HG03342 (cell line): ENCODE data around the gene FAM227B.
"Not testable (repeated sequence)": the region's sequence is repeated elsewhere in the genome, so short reads cannot be mapped to it uniquely, and the experiment has no call there.

ENCODE experiments used
- ATAC-seq: cut with Tn5 transposase; IDR thresholded peaks from one replicate; pipeline ENCODE4 v1.9.1; 2021; ENCODE audit warnings: mild to moderate bottlenecking, moderate library complexity; ENCODE audit not compliant: unreplicated experiment

The FAM227B gene

GRCh38 chr15:49441356-49441755, 179.3 kb downstream of the FAM227B start:
- ATAC-seq: no peak

DNA sequence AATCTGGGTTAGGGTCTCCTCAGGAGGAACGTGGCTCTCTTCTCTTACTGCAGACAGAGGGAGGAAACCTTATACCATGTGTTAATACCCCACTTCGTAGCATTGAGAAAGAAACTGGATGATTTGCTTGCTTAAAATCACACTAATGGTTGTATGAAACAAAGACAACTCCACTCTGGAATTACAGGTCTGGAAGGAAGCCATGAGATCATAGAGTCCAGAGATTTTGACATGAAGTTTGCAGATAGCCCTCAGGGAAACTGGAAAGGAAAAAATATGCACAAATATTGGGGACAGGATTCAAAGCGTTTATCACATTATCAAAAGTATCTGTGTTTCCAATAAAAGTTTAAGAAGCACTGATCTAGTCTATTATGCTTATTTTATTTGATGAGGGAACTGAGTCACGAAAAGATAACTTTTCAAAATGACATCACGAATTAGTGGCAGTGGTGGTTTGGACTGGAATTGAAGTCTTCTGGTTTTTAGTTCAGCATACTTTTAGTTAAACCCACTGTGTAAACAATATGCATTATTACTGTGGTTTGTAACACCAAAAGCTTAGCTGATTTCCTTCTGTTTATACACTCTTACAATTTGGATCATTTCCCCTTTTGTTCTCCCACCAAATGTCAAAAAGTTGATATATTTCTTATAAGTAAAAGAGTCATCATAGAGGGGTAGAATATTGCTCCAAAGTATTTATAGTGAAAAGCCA, 180.8 kb downstream of the FAM227B start:
- no peak for ATAC-seq

DNA sequence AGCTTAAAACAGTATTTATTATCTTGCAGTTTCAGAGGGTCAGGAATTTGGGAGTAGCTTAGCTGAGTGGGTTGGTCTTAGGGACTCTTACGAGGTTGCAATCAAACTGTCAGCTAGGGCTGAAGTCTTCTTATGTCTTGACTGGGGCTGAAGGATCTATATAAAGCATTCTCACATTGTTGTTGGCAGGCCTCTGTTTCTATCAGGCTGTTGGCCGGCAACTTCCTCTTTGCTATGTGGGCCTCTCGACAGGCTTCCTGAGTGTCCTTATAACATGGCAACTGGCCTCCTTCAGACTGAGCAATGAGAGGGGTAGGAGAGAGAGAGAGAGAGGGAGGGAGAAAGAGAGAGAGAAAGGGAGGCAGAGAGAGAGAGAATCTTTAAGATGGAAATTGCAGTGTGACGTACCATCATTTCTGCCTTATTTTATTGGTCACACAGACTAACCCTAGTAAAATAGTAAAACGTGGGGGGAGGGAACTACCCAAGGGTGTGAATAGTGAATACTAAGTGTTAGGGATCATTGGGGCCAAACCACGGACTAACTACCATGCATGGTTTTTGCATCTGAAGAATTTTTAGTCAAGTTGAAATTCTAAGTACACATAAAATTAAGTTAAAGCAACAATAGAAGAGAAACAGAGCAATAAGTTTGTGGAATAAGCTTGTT, 181.5 kb downstream of the FAM227B start:
- peak; percentile 83 for ATAC-seq

DNA sequence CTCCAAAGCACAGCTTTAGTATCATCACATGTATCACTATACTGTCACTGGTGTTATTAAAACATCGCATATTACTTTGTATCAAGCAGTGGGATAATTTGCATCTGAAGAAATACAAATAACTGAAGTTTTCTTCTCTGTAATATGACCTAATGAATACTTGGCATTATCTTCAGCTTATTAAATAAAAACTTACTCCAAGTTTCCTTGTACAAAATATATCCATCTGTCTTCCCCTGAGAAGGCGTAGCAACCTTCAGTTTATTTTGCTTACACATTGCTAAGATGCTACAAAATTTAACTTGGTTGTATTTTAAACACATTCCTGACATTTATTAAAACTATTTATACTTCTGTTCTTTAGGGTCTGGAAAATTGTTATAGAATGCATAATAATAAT, 183.9 kb downstream of the FAM227B start:
- no peak for ATAC-seq

GRCh38 chr15:49435174-49435573, 185.4 kb downstream of the FAM227B start:
- ATAC-seq: no peak

GRCh38 chr15:49430046-49430445, 190.6 kb downstream of the FAM227B start:
- ATAC-seq: no peak

DNA sequence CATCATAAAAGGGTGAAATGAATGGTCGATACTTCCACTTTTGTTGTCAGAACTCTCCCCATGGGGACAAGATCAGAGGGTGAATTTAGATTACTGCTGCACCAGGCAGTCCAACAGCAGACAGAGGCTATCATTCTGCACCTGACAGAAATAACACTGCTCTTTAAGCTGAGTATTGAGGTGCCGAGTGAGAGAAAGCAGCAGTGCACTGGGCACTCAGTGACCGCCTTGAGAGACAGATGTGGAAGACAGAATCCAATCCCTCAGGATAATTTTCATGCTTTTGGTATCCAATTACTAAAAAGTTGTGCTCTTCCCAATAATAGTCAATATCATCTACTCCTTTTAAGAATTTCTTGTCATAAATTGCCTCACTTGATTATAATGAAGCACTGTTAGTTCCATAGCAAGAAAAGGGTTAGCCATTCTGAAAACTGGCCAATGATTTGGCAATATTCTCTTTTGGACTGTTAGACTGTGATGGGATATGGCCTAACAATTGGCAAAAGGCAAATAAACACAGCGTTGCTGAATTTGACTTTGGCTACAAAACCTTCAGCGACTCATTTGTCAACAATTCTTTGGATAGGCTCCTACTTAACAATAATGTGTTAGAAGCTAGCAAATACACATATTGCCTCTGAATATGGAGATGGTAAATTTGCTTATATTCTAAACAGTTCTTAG, 192.1 kb downstream of the FAM227B start:
- ATAC-seq: no peak

- no peak for ATAC-seq
Observed at GRCh38 chr15:49427372-49427771, 193.2 kb downstream of the FAM227B start.

GRCh38 chr15:49424954-49425353, 195.7 kb downstream of the FAM227B start:
- no peak for ATAC-seq

DNA sequence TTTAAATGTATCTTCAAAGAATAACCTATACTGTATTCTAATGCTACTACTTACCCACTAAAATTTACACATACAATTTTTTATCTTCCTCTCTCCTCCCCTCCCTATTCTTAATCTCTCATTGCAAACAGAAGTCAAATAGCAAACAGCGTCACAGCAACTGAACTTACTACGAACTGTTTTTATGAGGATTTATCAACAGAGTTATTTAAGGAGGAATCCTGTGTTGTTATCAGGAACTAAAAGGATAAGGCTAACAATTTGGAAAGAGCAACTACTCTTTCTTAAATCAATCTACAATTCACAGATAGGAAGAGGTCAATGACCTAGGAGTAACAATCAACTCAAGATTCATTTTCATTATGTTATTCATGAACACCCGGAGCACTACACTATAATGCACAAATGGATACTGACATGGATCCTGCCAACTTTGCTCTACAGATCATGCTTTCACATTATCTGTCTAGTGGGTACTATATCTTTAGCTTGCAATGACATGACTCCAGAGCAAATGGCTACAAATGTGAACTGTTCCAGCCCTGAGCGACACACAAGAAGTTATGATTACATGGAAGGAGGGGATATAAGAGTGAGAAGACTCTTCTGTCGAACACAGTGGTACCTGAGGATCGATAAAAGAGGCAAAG, 196.6 kb downstream of the FAM227B start:
- ATAC-seq: no peak

- no peak for ATAC-seq
Observed at GRCh38 chr15:49423021-49423420, 197.6 kb downstream of the FAM227B start, which contains the start of gene FGF7. FGF7 (plus strand) TSS chr15:49423242; CDS start chr15:49424298, 1,056 bp downstream.

DNA sequence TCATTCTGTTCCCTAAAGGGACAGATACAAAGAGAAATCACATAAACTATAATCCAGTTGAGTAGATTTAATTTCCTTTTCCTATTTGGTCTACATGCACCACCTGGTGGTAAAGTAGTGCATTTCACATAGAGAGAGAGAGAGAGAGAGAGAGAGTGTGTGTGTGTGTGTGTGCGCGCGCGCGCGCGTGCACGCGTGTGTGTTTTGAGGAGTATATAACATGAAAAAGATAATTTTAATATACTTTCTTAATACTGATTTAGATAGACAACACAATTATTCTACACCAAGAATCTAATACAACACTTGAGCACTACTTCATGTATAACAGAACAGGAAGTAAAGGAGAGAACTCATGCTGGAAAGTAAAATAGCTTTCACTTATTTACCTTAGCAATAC, 198.6 kb downstream of the FAM227B start:
- ATAC-seq: no peak

GRCh38 chr15:49418811-49419210, 201.8 kb downstream of the FAM227B start:
- ATAC-seq: no peak

GRCh38 chr15:49415638-49416037, 205.0 kb downstream of the FAM227B start:
- ATAC-seq: no peak

DNA sequence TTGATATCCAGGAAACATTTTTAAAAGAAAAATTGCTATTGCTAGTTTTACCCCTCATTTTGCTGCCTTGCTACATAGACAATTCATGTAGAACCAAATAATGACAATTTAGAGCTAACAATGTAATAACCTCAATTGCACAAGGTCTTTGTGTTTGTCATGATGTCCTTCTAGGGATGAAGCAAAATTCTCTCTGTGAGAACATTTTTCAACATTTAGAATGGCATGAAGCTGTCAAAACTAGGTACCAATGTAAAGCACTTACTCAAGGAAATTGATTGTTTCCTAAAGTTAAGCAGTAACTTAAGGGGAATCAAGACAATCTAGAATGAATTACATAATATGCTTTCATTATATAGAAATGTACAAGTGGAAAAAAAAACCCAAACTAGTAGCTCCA, 205.5 kb downstream of the FAM227B start:
- ATAC-seq: no peak

- no peak for ATAC-seq
Observed at GRCh38 chr15:49412797-49413196, 207.8 kb downstream of the FAM227B start.

DNA sequence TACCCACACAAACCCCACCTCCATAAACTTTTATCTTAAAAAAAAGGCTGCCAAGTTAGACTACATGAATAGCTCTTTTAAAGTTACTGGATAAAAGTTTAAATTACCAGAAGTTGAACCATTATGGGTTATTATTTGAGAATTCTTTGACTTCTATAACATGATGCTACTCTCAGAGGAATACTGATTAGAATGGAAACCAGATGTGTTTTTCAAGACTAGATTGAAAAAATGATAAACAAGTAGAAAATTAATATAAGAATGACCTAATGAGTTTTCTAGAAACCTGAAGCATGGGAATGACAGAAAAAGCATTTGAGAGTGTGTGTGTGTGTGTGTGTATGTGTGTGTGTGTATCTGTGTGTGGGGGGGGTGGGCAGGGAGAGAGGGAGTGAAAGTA, 210.0 kb downstream of the FAM227B start:
- ATAC-seq: no peak

GRCh38 chr15:49406352-49407118, 214.1 kb downstream of the FAM227B start:
- ATAC-seq: no peak

- ATAC-seq: not testable (repeated sequence)
Observed at GRCh38 chr15:49402515-49403296, 217.9 kb downstream of the FAM227B start.

DNA sequence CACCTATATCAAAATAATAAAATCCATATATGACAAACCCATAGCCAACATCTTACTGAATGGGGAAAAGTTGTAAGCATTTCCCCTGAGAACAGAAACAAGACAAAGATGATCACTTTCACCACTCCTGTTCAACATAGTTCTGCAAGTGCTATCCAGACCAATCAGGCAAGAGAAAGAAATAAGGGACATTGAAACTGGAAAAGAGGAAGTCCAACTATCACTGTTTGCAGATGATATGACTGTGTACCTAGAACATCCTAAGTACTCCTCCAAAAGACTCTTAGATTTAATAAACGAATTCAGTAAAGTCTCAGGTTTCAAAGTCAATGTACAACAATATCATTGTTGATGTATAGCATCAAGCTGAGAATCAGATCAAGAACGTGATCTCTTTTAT, 233.1 kb downstream of the FAM227B start:
- no peak for ATAC-seq
